OCI-LY7 (cell line): ENCODE results near the gene GPS1.

ENCODE experiments used
- EZH2phosphoT487 ChIP-seq: fragments of 200-600 bp; sonication (generic); IDR thresholded peaks from 2 replicates; pipeline ENCODE4 v1.6.1; 2018; ENCODE audit warnings: low read depth, borderline replicate concordance, mild to moderate bottlenecking, mixed run types, antibody characterized with exemption, low read length, moderate library complexity, mixed read lengths
- TF ChIP-seq, protein P1 (sequence below): fragments of 200-600 bp; sonication (generic); conservative IDR thresholded peaks from 2 replicates; pipeline ENCODE4 v1.5.1; 2014; ENCODE audit warnings: mild to moderate bottlenecking, antibody characterized with exemption, low read length, moderate library complexity, mixed read lengths

DNA sequence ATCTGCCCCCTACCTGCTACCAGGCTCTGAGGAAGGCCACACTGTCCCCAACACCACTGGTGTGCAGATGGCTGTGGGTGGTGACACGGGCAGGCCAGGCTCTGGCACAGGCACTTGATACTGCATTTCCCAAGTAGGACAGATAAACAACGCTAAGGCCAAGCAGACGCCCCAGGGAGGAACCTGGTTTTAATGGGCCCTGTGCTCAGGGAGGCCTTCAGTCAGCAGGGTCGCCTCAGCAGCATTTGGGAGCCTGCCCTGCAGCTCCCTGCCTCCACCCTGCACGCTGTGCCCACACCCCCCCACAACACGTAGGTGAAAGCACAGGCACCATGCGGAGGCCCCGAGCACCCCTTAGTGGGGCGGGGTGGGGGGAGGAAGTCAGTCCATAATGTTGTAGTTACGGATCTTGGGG lies 49.6 kb downstream of the GPS1 start:
- TF ChIP-seq, protein P1, sequence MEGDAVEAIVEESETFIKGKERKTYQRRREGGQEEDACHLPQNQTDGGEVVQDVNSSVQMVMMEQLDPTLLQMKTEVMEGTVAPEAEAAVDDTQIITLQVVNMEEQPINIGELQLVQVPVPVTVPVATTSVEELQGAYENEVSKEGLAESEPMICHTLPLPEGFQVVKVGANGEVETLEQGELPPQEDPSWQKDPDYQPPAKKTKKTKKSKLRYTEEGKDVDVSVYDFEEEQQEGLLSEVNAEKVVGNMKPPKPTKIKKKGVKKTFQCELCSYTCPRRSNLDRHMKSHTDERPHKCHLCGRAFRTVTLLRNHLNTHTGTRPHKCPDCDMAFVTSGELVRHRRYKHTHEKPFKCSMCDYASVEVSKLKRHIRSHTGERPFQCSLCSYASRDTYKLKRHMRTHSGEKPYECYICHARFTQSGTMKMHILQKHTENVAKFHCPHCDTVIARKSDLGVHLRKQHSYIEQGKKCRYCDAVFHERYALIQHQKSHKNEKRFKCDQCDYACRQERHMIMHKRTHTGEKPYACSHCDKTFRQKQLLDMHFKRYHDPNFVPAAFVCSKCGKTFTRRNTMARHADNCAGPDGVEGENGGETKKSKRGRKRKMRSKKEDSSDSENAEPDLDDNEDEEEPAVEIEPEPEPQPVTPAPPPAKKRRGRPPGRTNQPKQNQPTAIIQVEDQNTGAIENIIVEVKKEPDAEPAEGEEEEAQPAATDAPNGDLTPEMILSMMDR: no peak
- no peak for TF ChIP-seq EZH2phosphoT487
